ENCODE measurements around the gene PTPRD.

Gene PTPRD

GRCh38 chr9:10134266-10134665 lies 478.5 kb downstream of the PTPRD start:
- no peak overlapping the region for H3K27ac ChIP-seq (ENCODE audit: extremely low read depth, low read depth, low read length)
- CTCF ChIA-PET = no interaction called here
- no peaks in the 10 kb centered on the region for H3K36me3 ChIP-seq (ENCODE audit: control insufficient read depth in 2 of 2, insufficient read depth in 1 of 2, low read length in 2 of 2)
- no peaks in the 10 kb centered on the region for H3K9me3 ChIP-seq (ENCODE audit: control insufficient read depth, insufficient read depth, low read depth, low read length)
- no peak for TF ChIP-seq ZNF514 (tag by site-specific recombination; IDR thresholded peaks at IDR 0.05)
- TF ChIP-seq ZNF776 (tag by site-specific recombination; IDR thresholded peaks at IDR 0.05; ENCODE audit: borderline replicate concordance) = no peak
- TF ChIP-seq ZFP41 (tag by site-specific recombination; IDR thresholded peaks at IDR 0.05; ENCODE audit: borderline replicate concordance) = no peak
- TF ChIP-seq ZNF114 (tag by site-specific recombination; IDR thresholded peaks at IDR 0.05) = no peak
- no peak for TF ChIP-seq PRDM1 (tag by site-specific recombination; IDR thresholded peaks at IDR 0.05)
- TF ChIP-seq ZBTB6 (tag by site-specific recombination; IDR thresholded peaks at IDR 0.05) = no peak
- no peak for TF ChIP-seq ZNF585B (tag by site-specific recombination; IDR thresholded peaks at IDR 0.05)
- no peak for TF ChIP-seq RBAK (tag by site-specific recombination; IDR thresholded peaks at IDR 0.05)
- TF ChIP-seq ZNF223 (tag by site-specific recombination; IDR thresholded peaks at IDR 0.05) = no peak
- TF ChIP-seq ZNF157 (tag by site-specific recombination; IDR thresholded peaks at IDR 0.05) = no peak
- TF ChIP-seq ZNF488 (tag by site-specific recombination; IDR thresholded peaks at IDR 0.05) = no peak
- no peak for TF ChIP-seq ZNF248 (tag by site-specific recombination; IDR thresholded peaks at IDR 0.05)
- H3K4me1 ChIP-seq (ENCODE audit: control insufficient read depth, insufficient read depth, low read length) = no peaks in the 10 kb centered on the region
- POLR2A ChIA-PET = no interaction called here
- no peak overlapping the region for H3K4me3 ChIP-seq (ENCODE audit: low read depth, low read length)

GRCh38 chr9:10130061-10130675 lies 482.6 kb downstream of the PTPRD start:
- no peak overlapping the region for H3K4me3 ChIP-seq (ENCODE audit: low read depth, low read length)
- no peaks in the 10 kb centered on the region for H3K4me1 ChIP-seq (ENCODE audit: control insufficient read depth, insufficient read depth, low read length)
- CTCF ChIA-PET = no interaction called here
- TF ChIP-seq REST (tag by site-specific recombination; IDR thresholded peaks at IDR 0.05) (no peak), ZNF571 (tag by site-specific recombination; IDR thresholded peaks at IDR 0.05) (no peak), EGR2 (tag by site-specific recombination; IDR thresholded peaks at IDR 0.05; ENCODE audit: low read depth) (no peak)
- POLR2A ChIA-PET = no interaction called here
- H3K9me3 ChIP-seq (ENCODE audit: control insufficient read depth, insufficient read depth, low read depth, low read length) = no peaks in the 10 kb centered on the region
- no peak overlapping the region for H3K27ac ChIP-seq (ENCODE audit: extremely low read depth, low read depth, low read length)
- H3K36me3 ChIP-seq (ENCODE audit: control insufficient read depth in 2 of 2, insufficient read depth in 1 of 2, low read length in 2 of 2) = no peaks in the 10 kb centered on the region

- no peaks in the 10 kb centered on the region for H3K36me3 ChIP-seq (ENCODE audit: control insufficient read depth in 2 of 2, insufficient read depth in 1 of 2, low read length in 2 of 2)
- no peaks in the 10 kb centered on the region for H3K4me1 ChIP-seq (ENCODE audit: control insufficient read depth, insufficient read depth, low read length)
- no peak overlapping the region for H3K27ac ChIP-seq (ENCODE audit: extremely low read depth, low read depth, low read length)
- H3K9me3 ChIP-seq (ENCODE audit: control insufficient read depth, insufficient read depth, low read depth, low read length) = no peaks in the 10 kb centered on the region
- ChIA-PET CTCF (interaction anchor here (0.5 kb wide), 1 partner anchor 8 kb away, joined by 3 read pairs; no protein-coding TSS in a partner anchor), POLR2A (no interaction called here)
- no peak overlapping the region for H3K4me3 ChIP-seq (ENCODE audit: low read depth, low read length)
- TF ChIP-seq GFI1B (tag by site-specific recombination; IDR thresholded peaks at IDR 0.05) = no peak
- TF ChIP-seq ZXDB (tag by site-specific recombination; IDR thresholded peaks at IDR 0.05) = no peak
- no peak for TF ChIP-seq ZNF621 (tag by site-specific recombination; IDR thresholded peaks at IDR 0.05)
- no peak for TF ChIP-seq ZNF335 (tag by site-specific recombination; conservative IDR thresholded peaks at IDR 0.05)
- TF ChIP-seq ZNF26 (tag by site-specific recombination; IDR thresholded peaks at IDR 0.05) = no peak
- TF ChIP-seq ZBTB6 (tag by site-specific recombination; IDR thresholded peaks at IDR 0.05) = no peak
- TF ChIP-seq SCRT1 (tag by site-specific recombination; IDR thresholded peaks at IDR 0.05; ENCODE audit: borderline replicate concordance) = no peak
- TF ChIP-seq ZBTB49 (tag by site-specific recombination; IDR thresholded peaks at IDR 0.05; ENCODE audit: low read depth) = no peak
Observed at GRCh38 chr9:10127867-10128266, 484.9 kb downstream of the PTPRD start.
